A549 (cell line): ENCODE results near the gene RAB3B.

Experiments
- BHLHE40 ChIP-seq: IDR thresholded peaks from 2 replicates; pipeline ENCODE4 v1.6.1; 2012; ENCODE audit warnings: low read depth, low read length, inconsistent platforms
- POLR2A ChIP-seq: IDR thresholded peaks from 2 replicates; pipeline ENCODE4 v1.6.1; 2012; ENCODE audit warnings: mild to moderate bottlenecking, low read length

DNA sequence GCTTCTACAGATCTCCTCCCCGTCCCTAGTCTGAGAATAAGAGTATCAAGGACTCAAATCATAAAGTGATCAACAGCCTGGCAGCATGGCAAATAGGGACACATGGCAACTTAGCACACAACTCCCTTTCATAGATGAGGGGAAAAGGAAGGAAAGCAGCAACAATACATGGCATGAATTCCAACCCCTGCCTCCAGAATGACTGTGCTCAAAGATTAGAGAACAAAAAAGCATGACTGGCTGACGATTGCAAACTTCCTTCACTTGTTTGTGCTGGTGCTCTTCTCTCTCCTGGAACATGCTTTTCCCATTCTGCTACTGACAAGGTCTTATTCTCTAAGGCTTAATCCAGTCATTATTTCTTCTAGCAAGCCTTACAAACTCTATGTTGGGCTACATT, 31.6 kb upstream of the RAB3B start:
- TF ChIP-seq BHLHE40: no peak
- TF ChIP-seq POLR2A: no peak
